HG02840 (cell line): Measurements from ENCODE around the gene SNX10.

Experiments
- ATAC-seq: cut with Tn5 transposase; IDR thresholded peaks from one replicate; pipeline ENCODE4 v1.9.1; 2021; ENCODE audit warnings: mild to moderate bottlenecking, moderate library complexity, moderate number of reproducible peaks; ENCODE audit not compliant: unreplicated experiment, low FRiP score

SNX10 gene

DNA sequence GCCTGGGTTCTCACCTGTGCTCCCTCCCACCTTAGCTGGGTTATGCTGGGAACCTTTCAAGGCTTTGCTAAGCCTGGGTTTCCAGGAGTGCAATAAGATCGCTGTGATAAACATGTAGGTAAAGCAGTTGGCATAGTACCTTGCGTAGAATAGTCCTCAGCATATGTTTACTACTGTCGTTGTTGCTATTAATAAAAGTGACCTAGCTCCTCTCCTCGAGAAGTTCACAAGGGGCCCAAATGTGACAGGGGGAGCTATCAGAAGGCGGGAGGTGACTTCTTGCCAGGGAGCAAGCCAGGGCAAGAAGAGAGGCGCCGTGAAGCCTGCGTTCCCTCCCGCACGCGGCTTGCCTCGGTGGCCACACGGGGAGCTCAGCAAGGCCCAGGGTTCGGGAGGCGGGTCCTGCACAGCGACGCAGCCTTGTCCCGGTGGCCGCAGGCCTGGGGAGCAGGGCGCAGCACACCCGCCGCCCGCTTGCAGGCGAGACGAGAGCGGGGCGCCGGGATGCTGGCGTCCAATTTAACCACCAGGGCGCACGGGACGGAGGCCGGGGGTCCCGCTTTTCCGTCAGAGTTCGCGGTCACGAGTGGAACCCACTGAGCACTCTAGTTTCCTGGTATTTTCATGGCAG lies 106.2 kb downstream of the SNX10 start:
- peak; percentile 23 for ATAC-seq

DNA sequence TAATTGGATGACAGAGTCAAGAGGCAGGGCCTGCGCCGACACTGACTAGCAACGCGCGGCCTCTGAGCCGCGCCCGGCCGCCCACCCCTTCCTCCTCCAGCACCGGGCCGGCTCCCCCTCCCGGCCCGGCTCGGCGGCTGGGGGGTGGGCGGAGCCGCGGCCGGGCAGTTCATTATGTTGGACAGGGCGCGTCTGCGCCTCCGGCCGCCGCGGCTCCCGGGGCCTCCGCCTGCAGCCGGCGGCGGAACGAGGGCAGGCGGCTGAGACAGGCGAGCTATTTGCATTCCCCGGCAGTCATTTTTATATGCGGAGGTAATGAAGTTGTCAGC lies 106.7 kb downstream of the SNX10 start:
- ATAC-seq, result peak; percentile 44

DNA sequence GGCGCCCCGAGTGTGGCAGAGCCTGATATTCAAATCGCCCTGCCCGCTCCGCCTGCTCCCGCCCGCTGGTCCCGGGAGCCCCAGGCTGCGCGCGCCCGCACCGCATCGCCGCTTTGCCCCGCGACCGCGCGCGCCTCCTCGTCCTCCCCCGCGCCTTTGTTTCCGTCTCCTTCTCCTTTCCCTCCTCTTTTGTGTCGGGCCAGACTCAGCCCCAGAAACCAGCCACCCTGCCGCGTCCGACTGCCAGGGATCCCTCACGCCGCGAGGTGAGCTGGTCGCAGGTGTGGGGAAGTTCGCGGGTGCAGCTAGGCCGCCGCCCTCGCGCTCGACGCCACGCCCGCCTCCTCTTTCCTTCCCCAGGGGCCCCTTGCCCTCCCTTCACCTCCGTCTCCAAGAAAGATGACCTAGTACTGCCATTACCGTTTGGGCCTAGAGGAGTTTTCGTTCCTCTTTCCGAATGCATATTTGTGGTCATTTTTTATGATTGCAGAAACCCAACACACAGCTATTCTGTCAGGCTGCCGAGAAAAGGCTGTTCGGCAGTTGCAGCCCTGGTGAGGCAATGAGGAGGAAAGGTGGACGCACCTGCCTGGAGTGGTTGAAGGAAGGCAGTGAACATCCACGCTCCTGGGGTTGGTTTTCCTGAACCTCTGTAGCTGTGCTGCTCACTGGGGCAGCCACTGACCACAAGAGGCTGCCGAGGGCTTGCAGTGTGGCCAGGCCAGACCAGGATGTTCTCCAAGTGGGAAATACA lies 107.3 kb downstream of the SNX10 start:
- peak; percentile 86 for ATAC-seq

DNA sequence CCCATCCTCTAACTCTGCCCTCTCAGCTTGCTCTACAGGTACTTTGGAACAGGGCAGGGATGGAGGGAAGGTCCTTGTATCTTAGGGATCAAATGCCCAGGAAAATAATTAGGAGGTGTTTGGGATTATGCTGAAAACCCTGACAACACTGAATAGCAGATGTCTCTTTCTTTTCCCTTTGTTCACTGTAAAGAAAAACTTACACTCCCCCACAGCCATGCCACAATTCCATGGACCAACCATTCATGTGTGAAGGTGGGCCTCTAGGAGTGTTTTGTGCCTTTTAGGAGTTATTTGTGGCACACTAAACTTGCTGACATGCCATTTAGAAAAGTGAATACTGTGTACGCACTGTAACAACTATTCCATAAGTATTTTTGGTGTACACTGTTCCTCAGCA lies 108.1 kb downstream of the SNX10 start:
- ATAC-seq, result no peak

DNA sequence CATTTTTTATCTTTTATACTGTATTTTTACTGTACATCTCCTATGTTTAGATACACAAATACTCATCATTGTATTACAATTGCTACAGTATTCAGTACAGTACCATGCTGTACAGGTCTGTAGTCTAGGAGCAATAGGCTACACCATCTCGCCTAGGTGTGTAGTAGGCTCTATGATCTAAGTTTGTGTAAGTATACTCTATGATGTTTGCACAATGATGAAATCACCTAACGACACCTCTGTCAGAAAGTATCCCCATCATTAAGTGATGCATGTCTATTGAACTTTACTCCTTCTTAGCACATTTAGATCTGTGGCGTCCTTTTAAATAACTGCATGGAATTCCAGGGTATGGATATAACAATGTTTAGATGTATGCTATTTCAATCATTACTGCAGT lies 112.0 kb downstream of the SNX10 start:
- no peak for ATAC-seq

DNA sequence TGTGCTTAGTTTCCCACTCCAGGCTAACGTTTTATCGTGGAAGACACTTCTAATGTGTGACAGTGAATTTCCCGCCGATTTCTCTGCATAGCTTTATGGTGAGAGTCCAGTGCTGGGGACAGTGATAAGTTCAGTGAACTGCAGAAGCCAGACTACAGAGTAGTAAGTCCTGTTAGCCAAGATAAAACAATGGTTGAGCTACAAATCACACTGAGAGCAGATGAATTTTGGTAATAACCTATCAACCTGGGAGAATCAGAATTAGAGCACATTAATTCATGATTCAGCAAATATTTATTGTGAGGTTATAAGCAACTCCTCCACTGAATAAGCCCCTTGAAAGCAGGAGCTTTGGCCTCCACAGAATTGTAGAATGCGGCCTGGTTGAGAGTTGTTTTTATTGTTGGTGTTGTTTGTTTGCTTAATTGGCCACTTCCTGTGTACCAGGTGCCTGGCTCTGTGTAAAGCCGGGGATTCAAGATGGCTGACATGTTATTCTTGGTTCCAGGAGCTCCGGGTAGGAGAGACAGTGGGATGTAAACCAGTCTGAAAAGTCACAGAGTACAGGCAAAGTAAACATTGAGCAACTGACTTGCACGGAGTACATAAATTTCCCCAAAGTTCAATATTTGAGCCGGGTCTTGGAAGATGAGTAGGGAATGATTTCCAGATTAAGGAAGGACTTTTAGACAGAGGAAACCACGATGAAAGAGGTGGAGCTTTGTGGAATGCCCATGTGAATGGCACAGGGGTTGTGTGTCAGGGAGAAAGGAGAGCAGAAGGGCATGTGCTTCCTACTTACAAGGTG lies 112.7 kb downstream of the SNX10 start:
- ATAC-seq, result no peak

DNA sequence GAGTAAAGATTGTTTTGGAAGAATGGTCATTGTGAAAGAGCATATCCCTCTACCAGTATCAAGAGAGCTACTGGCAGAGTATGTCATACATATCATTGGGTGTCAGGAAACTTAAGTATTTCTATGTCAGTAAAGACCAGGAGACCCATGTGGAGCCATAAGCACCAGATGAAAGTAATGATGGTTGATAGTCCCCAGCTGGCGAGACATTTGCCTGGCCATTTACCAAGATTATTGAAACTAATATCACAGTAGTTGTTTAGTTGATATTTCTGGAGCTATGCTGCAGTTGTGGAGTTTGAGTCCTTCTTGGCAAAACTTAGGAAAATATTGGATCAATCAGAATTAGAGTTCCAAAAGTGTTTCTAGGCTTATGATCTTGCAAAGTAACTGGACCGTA lies 114.8 kb downstream of the SNX10 start:
- no peak for ATAC-seq

DNA sequence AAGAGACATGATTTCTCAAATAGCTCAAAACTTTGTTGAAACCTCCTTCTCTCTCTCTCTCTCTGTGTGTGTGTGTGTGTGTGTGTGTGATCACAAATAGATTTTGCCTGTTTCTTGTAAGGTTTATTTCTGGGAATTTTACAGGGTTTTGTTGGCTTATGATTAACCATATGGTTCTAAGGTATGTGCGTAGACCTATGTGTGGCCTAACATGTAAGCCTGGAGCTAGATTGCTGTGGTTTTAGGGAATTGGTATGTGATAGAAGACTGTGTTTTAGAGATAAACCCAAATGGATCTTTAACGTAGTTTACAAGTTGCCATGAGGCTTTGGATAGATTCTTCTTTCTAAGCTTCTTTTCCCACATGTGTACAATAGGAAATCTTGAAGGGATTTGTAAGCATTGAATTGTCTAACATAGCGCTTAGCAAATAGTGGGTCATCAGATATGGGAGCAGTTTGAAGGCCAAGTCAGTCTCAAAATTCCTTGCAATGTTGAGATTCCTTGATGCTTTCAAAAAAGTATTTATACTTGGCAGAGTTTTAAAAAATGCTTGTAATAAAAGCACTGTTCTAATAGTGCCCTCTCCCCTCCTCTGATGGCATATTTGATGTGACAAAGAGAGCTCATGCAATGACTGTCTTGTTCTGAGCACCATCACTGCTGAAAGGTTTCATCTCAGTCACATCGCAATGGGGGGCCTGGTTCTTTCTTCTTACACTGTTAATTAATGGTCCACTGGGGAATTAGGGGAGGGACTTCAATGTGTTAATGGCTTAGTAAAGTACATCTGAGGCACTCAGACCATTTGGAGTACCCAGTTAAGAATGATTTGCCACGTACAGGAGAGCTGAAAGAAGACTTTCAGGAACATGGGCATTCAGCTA lies 118.2 kb downstream of the SNX10 start:
- ATAC-seq, result no peak

DNA sequence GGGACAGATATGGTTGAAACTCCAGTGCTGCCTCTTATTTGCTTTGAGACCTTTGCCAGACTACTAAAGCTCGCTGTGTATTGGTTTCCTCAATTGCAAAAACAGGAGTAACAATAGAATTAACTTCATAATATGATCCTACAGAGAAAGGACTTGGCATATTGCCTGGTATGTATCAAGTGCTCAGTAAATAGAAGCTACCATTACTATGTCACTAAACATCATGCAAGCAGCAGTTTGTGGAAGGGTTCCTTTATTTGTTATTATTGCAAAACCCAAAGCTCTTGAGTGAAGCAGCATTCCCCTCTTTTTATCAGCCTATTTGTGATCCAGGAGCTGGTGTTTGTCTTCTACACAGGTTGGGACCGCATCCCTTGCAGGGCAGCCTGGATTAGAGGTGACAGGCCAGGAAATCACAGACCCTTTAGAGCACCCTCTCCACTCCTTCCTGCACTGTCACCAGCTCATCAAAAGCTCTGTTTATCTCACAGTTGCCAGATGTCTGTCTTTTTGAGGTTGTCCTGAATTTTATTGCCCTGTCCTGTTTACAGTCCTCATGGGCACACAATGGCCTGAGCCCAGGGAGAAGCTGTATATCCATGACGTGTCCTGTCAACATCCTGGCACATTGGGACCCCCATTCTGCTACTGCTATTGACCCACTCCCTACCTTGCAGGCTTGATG lies 121.5 kb downstream of the SNX10 start:
- no peak for ATAC-seq

DNA sequence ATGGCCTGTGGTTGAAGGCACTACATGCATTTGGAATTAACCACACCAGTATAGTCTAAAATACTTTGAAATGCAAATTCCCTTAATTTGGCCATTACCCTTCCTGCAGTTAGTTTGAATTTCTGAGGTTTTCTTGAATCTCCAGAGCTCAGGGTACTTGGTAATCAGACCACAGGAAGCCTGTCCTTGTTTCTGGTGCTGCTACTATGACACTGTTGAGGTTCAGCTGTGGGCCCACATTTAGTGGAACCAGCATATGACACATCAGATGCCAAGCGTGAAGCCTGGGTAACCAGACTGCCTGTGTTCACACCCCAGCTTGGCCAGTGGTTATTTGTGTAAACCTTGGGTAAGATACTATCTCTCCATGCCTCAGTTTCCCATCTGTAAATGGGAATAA lies 124.3 kb downstream of the SNX10 start:
- ATAC-seq, result no peak

DNA sequence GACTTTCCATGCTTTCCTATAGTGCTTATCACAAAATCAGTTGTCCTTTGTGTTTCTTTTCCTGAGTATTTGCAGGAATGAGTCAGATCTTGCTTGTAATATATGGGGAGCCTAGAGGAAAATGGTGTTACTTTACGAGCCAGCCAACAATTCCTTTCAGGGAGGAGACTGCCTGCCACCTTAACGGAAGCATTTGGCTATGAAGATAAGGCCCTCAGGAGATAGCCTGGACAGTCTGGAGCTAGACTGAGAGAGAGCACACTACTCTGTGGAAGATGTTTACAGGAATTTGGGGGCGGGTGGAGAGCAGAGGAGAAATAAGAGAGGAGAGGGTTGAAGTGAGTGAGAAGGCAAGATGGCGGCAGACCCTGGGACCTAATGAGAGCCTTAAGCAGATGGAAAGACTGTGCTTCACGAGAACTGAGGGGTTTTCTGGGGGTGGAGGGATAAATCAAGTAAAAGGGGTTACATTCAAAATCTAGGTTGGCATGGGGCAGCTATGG lies 126.3 kb downstream of the SNX10 start:
- no peak for ATAC-seq

DNA sequence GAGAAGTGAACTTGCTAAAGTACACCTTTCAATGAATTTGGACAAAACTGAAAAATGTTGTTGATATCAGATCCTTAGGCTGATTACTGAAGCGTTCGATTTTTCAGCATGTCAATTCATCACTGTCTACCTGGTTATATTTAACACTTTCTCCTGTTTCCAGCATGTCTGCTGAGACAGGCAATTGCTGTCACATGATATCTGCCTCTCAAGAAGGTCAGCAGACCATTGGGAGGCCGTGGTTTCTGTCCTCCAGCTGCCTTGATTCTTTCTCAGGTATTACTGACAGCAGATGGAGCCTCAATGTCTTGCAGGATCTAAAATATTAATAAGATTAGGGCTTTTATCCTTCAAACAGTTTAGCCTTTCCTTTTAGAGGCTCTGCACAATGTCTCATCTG lies 127.5 kb downstream of the SNX10 start:
- no peak for ATAC-seq

DNA sequence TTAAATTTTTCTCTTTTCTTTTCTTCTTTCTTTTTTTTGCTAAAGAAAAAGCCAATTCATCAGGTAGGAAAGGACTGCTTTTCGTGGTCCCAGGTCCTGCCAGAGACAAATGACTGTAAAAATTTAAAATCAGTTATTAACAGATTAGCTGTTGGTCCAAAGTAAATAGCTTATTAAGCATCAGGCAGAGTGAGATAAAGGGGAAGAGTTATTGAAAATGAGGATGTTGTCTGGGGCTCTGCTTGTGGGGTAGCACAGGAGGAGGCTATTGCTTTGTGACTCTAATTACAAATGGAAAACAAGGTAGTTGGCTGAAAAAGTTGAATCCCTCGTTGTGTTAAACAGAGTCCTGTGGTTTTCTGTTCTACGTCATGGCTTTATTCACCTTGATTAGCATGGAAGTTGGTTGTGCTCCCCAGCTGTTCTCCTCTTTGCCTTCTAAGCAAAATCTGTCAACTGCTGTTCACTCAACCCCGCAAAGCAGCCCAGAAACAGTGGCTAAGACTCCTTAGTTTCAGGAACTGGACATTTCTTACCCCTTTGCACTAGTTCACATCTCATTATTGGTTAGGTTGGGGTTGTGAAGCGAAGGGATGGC lies 128.9 kb downstream of the SNX10 start:
- no peak for ATAC-seq

DNA sequence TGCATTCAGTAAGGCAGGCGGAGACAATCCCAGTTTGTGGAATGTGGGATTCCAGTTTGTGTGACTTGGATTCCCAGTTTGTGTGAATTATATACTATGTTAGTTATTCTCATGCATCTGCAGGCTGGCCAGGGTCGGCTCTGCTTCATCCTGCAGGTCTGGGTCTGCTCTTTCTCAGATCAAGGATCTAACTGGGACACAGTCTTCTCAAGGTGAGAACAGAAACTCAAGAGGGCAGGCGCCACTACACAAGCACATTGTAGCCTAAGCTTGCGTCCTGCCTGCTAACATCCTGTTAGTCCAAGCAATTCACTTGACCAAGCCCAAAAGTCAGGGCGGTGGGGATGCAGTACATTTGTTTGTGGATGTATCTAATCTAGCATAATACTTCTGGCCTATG lies 131.1 kb downstream of the SNX10 start:
- no peak for ATAC-seq

DNA sequence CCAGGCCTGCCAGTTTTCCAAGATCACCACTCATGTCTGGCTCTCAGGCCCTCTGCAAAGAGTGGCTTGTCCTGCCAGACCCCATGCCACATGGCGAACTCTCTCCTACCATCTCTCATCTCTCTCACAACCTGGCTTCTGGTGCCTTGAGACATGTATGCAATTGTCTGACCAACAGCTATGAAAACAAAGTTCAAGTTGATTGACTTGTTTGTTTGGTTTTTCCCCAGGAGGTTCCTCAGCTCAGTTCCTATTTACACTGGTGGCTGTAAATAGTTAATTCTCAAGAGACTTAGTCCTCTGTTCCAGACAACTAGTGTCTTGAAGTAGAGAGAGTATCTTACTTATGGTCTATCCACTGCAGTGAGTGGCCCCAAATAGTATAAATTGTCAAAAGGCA lies 131.8 kb downstream of the SNX10 start:
- no peak for ATAC-seq
